GM18519 (cell line): ENCODE measurements around the gene LHFPL6.

Experiments
- ATAC-seq: cut with Tn5 transposase; IDR thresholded peaks from one replicate; pipeline ENCODE4 v1.9.1; 2021; ENCODE audit warnings: mild to moderate bottlenecking, moderate library complexity; ENCODE audit not compliant: unreplicated experiment, low FRiP score

The LHFPL6 gene

GRCh38 chr13:39483326-39483725 is 119.7 kb downstream of the LHFPL6 start:
- ATAC-seq = no peak

- no peak for ATAC-seq
Observed at GRCh38 chr13:39481491-39481890, 121.5 kb downstream of the LHFPL6 start.

- no peak for ATAC-seq
Observed at GRCh38 chr13:39474600-39474999, 128.4 kb downstream of the LHFPL6 start.

- no peak for ATAC-seq
Observed at GRCh38 chr13:39469676-39470075, 133.3 kb downstream of the LHFPL6 start.

GRCh38 chr13:39468306-39468705 is 134.7 kb downstream of the LHFPL6 start:
- no peak for ATAC-seq

GRCh38 chr13:39463611-39464010 is 139.4 kb downstream of the LHFPL6 start:
- ATAC-seq = no peak

- ATAC-seq = no peak
Observed at GRCh38 chr13:39462906-39463305, 140.1 kb downstream of the LHFPL6 start.

GRCh38 chr13:39462428-39462827 is 140.6 kb downstream of the LHFPL6 start:
- ATAC-seq = no peak

GRCh38 chr13:39461685-39462266 is 141.2 kb downstream of the LHFPL6 start:
- no peak for ATAC-seq

GRCh38 chr13:39457274-39457673 is 145.7 kb downstream of the LHFPL6 start:
- no peak for ATAC-seq

GRCh38 chr13:39455521-39456175 is 147.3 kb downstream of the LHFPL6 start:
- ATAC-seq = no peak

GRCh38 chr13:39452834-39453233 is 150.2 kb downstream of the LHFPL6 start:
- no peak for ATAC-seq

- no peak for ATAC-seq
Observed at GRCh38 chr13:39452417-39452816, 150.6 kb downstream of the LHFPL6 start.

GRCh38 chr13:39451860-39452301 is 151.1 kb downstream of the LHFPL6 start:
- peak; percentile 47 for ATAC-seq

- ATAC-seq = peak; percentile 14
Observed at GRCh38 chr13:39451301-39451700, 151.7 kb downstream of the LHFPL6 start.

GRCh38 chr13:39450176-39450575 is 152.8 kb downstream of the LHFPL6 start:
- ATAC-seq = no peak

GRCh38 chr13:39448834-39449233 is 154.2 kb downstream of the LHFPL6 start:
- ATAC-seq = no peak

- ATAC-seq = no peak
Observed at GRCh38 chr13:39446865-39447264, 156.1 kb downstream of the LHFPL6 start.

GRCh38 chr13:39444866-39445265 is 158.1 kb downstream of the LHFPL6 start:
- no peak for ATAC-seq

- no peak for ATAC-seq
Observed at GRCh38 chr13:39433651-39434050, 169.3 kb downstream of the LHFPL6 start.

- no peak for ATAC-seq
Observed at GRCh38 chr13:39432196-39432595, 170.8 kb downstream of the LHFPL6 start.

- ATAC-seq = no peak
Observed at GRCh38 chr13:39422845-39423565, 180.0 kb downstream of the LHFPL6 start.
